Measurements from ENCODE around the gene VEPH1. TPM values are rescaled to one million over a fixed set of nuclear protein-coding genes. Genes with fewer than 3 reads are reported as not detected.
"Not testable (repeated sequence)": the region's sequence is repeated elsewhere in the genome, so short reads cannot be mapped to it uniquely, and the experiment has no call there.

The VEPH1 gene
- total and polyA plus RNA-seq, 9 of the 15 experiments (the other 6 are each of a cell fraction or from before 2014, with no cell fraction given) = 4.5 to 15.6 (median 5.8) TPM

GRCh38 chr3:157324869-157325268 is 178.3 kb downstream of the VEPH1 start:
- CTCF ChIA-PET (ENCODE audit: low intra/inter-chr PET ratio); H4K20me1 ChIP-seq (replicated peaks; ENCODE audit: control insufficient read depth, insufficient read depth, low read length); H3K79me2 ChIP-seq (ENCODE audit: control insufficient read depth, insufficient read depth, low read length); in situ Hi-C loops (cut with MboI); ATAC-seq; H3K36me3 ChIP-seq (ENCODE audit: control insufficient read depth, insufficient read depth, low read length); H3K4me2 ChIP-seq (ENCODE audit: insufficient read depth, low read length); BruUV-seq (replicated peaks); H3K9me1 ChIP-seq (ENCODE audit: control insufficient read depth, insufficient read depth, low read length); H3K9me3 ChIP-seq (replicated peaks; ENCODE audit: control insufficient read depth, insufficient read depth, low read depth, low read length); H3K9ac ChIP-seq (ENCODE audit: insufficient read depth in 1 of 2, low read depth in 2 of 2, low read length in 2 of 2); DNase-seq (ENCODE audit: extremely low read depth in 1 of 4, low spot score in 3 of 4); H2AFZ ChIP-seq (ENCODE audit: low read depth, low read length); H3K27me3 ChIP-seq (ENCODE audit: control insufficient read depth in 2 of 2, insufficient read depth in 2 of 2, low read length in 2 of 2); H3K4me3 ChIP-seq; FAIRE-seq; H3K4me1 ChIP-seq (replicated peaks in 1 of 2; ENCODE audit: control insufficient read depth in 2 of 2, insufficient read depth in 2 of 2, low read length in 2 of 2); POLR2A ChIA-PET; intact Hi-C loops (cut with micrococcal nuclease); H3K27ac ChIP-seq (ENCODE audit: extremely low read depth, low read depth, low read length): not testable (repeated sequence)
- peak; percentile 59; the same call in 1 of the 2 replicates for TF ChIP-seq MEF2D (tag; conservative IDR thresholded peaks at IDR 0.05; ENCODE audit: low read depth)
- 0% methylated on average over 1 of the region's 1 CpG for WGBS (ENCODE audit: insufficient coverage, low coverage, missing lambda C conversion rate)

GRCh38 chr3:157323360-157323759 is 179.9 kb downstream of the VEPH1 start:
- in situ Hi-C loops (cut with MboI) (no loop called here), intact Hi-C loops (cut with micrococcal nuclease) (no loop called here)
- WGBS (ENCODE audit: insufficient coverage, low coverage, missing lambda C conversion rate) = 23% methylated on average over 2 of the region's 2 CpGs
- FAIRE-seq = no peak
- Histone ChIP-seq H3K4me3 (no peak overlapping the region), H3K4me2 (ENCODE audit: insufficient read depth, low read length) (no peak overlapping the region), H2AFZ (ENCODE audit: low read depth, low read length) (no peak overlapping the region), H3K9me3 (replicated peaks; ENCODE audit: control insufficient read depth, insufficient read depth, low read depth, low read length) (no peaks in the 10 kb centered on the region), H3K79me2 (ENCODE audit: control insufficient read depth, insufficient read depth, low read length) (no peaks in the 10 kb centered on the region), H3K36me3 (ENCODE audit: control insufficient read depth, insufficient read depth, low read length) (no peaks in the 10 kb centered on the region), H4K20me1 (replicated peaks; ENCODE audit: control insufficient read depth, insufficient read depth, low read length) (no peaks in the 10 kb centered on the region), H3K27ac (ENCODE audit: extremely low read depth, low read depth, low read length) (no peak overlapping the region), H3K9me1 (ENCODE audit: control insufficient read depth, insufficient read depth, low read length) (no peaks in the 10 kb centered on the region), H3K9ac (ENCODE audit: insufficient read depth in 1 of 2, low read depth in 2 of 2, low read length in 2 of 2) (no peak overlapping the region), H3K4me1 (replicated peaks in 1 of 2; ENCODE audit: control insufficient read depth in 2 of 2, insufficient read depth in 2 of 2, low read length in 2 of 2) (no peaks in the 10 kb centered on the region), H3K27me3 (ENCODE audit: control insufficient read depth in 2 of 2, insufficient read depth in 2 of 2, low read length in 2 of 2) (no peaks in the 10 kb centered on the region)
- CTCF ChIA-PET (ENCODE audit: low intra/inter-chr PET ratio) = no interaction called here
- no TSS peak for BruUV-seq (replicated peaks)
- POLR2A ChIA-PET = no interaction called here
- no peak for ATAC-seq
- DNase-seq (ENCODE audit: extremely low read depth in 1 of 4, low spot score in 3 of 4) = no peak
- no peak for TF ChIP-seq SRSF3 (IDR thresholded peaks at IDR 0.05; ENCODE audit: insufficient read depth, low read length)
- TF ChIP-seq, protein P1, sequence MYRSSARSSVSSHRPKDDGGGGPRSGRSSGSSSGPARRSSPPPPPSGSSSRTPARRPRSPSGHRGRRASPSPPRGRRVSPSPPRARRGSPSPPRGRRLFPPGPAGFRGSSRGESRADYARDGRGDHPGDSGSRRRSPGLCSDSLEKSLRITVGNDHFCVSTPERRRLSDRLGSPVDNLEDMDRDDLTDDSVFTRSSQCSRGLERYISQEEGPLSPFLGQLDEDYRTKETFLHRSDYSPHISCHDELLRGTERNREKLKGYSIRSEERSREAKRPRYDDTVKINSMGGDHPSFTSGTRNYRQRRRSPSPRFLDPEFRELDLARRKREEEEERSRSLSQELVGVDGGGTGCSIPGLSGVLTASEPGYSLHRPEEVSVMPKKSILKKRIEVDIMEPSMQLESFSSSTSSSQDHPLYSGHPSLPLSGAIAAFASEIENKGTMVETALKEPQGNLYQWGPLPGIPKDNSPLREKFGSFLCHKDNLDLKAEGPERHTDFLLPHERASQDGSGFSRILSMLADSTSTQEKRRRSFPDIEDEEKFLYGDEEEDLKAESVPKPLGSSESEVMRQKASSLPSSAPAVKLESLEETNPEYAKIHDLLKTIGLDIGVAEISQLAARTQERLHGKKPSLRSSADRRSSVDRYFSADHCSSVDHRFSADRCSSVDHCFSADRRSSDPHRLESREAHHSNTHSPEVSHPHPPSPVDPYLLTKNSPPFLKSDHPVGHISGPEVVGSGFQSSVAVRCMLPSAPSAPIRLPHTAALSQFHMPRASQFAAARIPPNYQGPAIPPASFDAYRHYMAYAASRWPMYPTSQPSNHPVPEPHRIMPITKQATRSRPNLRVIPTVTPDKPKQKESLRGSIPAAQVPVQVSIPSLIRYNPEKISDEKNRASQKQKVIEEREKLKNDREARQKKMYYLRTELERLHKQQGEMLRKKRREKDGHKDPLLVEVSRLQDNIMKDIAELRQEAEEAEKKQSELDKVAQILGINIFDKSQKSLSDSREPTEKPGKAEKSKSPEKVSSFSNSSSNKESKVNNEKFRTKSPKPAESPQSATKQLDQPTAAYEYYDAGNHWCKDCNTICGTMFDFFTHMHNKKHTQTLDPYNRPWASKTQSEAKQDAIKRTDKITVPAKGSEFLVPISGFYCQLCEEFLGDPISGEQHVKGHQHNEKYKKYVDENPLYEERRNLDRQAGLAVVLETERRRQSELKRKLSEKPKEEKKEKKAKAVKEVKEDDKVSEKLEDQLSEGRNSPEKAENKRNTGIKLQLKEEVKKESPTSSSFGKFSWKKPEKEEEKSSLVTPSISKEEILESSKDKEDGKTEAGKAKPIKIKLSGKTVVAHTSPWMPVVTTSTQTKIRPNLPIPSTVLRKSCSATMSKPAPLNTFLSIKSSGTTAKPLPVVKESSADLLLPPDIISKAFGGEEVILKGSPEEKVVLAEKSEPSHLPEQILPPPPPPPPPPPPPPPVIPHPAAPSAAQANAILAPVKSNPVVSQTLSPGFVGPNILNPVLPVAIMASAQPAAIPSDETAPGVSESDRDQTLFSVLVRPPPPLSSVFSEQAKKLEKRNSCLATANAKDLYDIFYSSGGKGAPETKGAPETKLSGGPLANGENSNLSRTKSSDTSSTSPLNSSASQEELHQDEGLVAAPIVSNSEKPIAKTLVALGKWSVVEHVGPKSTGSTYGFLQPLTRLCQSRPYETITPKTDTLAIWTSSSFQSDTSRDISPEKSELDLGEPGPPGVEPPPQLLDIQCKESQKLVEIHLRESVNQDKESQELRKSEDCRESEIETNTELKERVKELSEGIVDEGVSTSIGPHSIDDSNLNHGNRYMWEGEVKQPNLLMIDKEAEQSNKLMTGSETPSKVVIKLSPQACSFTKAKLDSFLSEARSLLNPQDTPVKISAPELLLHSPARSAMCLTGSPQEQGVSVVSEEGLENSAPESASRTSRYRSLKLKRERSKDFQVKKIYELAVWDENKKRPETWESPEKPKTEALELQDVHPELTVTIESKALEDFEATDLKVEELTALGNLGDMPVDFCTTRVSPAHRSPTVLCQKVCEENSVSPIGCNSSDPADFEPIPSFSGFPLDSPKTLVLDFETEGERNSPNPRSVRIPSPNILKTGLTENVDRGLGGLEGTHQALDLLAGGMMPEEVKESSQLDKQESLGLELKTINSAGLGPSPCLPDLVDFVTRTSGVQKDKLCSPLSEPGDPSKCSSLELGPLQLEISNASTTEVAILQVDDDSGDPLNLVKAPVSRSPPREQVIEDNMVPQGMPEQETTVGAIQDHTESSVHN (IDR thresholded peaks at IDR 0.05; ENCODE audit: borderline replicate concordance in 1 of 2, low read depth in 1 of 2) = no peak
- TF ChIP-seq, protein P2, sequence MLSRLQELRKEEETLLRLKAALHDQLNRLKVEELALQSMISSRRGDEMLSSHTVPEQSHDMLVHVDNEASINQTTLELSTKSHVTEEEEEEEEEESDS (CRISPR knock-in tag; IDR thresholded peaks at IDR 0.05) = no peak
- TF ChIP-seq, protein P3, sequence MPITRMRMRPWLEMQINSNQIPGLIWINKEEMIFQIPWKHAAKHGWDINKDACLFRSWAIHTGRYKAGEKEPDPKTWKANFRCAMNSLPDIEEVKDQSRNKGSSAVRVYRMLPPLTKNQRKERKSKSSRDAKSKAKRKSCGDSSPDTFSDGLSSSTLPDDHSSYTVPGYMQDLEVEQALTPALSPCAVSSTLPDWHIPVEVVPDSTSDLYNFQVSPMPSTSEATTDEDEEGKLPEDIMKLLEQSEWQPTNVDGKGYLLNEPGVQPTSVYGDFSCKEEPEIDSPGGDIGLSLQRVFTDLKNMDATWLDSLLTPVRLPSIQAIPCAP (CRISPR knock-in tag; IDR thresholded peaks at IDR 0.05; ENCODE audit: borderline replicate concordance) = no peak
- no peak for TF ChIP-seq MCM3 (IDR thresholded peaks at IDR 0.05)
